SK-N-SH (cell line): ENCODE data around the gene TRAPPC3. TPM values are rescaled to one million over a fixed set of nuclear protein-coding genes. Genes with fewer than 3 reads are reported as not detected.
A peak's percentile ranks its signal among the peaks of the same experiment; 100 is the strongest.

Experiments used
- CTCF ChIA-PET: fragments of 300-600, 350-600 bp; formaldehyde crosslinking; extraction: SDS; loops from one replicate; lab custom pipeline; 2021; lab: Yijun Ruan, JAX
- POLR2A ChIA-PET: fragments of 350-600 bp; sonication (Branson Sonifier 250); formaldehyde crosslinking; extraction: SDS; loops from one replicate; lab custom pipeline; 2020; ENCODE audit warnings: antibody characterized with exemption, inconsistent platforms; lab: Yijun Ruan, JAX
- DNase-seq: peaks from one replicate; pipeline ENCODE4 v3.0.0; 2012
- H2AFZ ChIP-seq: fragments of 200-600 bp; sonication (generic); 2 replicates; pipeline ENCODE4 v1.8.1; 2016; ENCODE audit warnings: antibody characterized with exemption, mild to moderate bottlenecking, low read depth
- H3F3A ChIP-seq: fragments of 200-600 bp; sonication (generic); replicated peaks from 2 replicates; pipeline ENCODE3; 2016; ENCODE audit warnings: antibody characterized with exemption, mild to moderate bottlenecking; ENCODE audit not compliant: insufficient read depth
- H3K27ac ChIP-seq, 2 experiments: fragments of 200-500 bp in 1 of 2; fragments of 200-600 bp in 1 of 2; sonication (Bioruptor generic) in 1 of 2; sonication (generic), shearing (Covaris generic) in 1 of 2; 2 replicates each; pipeline versions ENCODE4 v1.5.1 to v1.6.1; 2014 to 2016; ENCODE audit warnings: low read depth in 2 of 2, inconsistent platforms in 1 of 2, low read length in 1 of 2, mild to moderate bottlenecking in 1 of 2, mixed read lengths in 1 of 2
- H3K27me3 ChIP-seq: fragments of 200-600 bp; sonication (generic), shearing (Covaris generic); 2 replicates; pipeline ENCODE4 v1.6.1; 2016; ENCODE audit warnings: mixed run types; ENCODE audit not compliant: insufficient read depth
- H3K36me3 ChIP-seq, 2 experiments: fragments of 200-500 bp in 1 of 2; fragments of 200-600 bp in 1 of 2; sonication (Bioruptor generic) in 1 of 2; sonication (generic) in 1 of 2; replicated peaks in 1 of 2; 2 replicates each; pipeline versions ENCODE3 to v1.5.1; 2014 to 2016; ENCODE audit warnings: low read length in 1 of 2, mild to moderate bottlenecking in 1 of 2; ENCODE audit not compliant: insufficient read depth in 2 of 2, control insufficient read depth in 1 of 2
- H3K4me1 ChIP-seq, 2 experiments: fragments of 200-500 bp in 1 of 2; fragments of 200-600 bp in 1 of 2; sonication (Bioruptor generic) in 1 of 2; sonication (generic), shearing (Covaris generic) in 1 of 2; 2 replicates each; pipeline versions ENCODE4 v1.5.1 to v1.6.1; 2014 to 2016; ENCODE audit warnings: low read depth in 1 of 2, low read length in 1 of 2, mixed run types in 1 of 2; ENCODE audit not compliant: insufficient read depth in 2 of 2, control insufficient read depth in 1 of 2
- H3K4me2 ChIP-seq: fragments of 200-600 bp; sonication (generic), shearing (Covaris generic); 2 replicates; pipeline ENCODE4 v1.6.1; 2017; ENCODE audit warnings: mixed run types
- H3K4me3 ChIP-seq, 2 experiments: fragments of 200-500 bp in 1 of 2; fragments of 200-600 bp in 1 of 2; sonication (Bioruptor generic) in 1 of 2; sonication (generic), shearing (Covaris generic) in 1 of 2; 2 replicates each; pipeline versions ENCODE4 v1.5.1 to v1.8.1; 2014 to 2016; ENCODE audit warnings: low read depth in 2 of 2, inconsistent platforms in 1 of 2, low read length in 1 of 2, mild to moderate bottlenecking in 1 of 2, mixed read lengths in 1 of 2, moderate library complexity in 1 of 2
- H3K79me2 ChIP-seq: fragments of 200-600 bp; sonication (generic); 2 replicates; pipeline ENCODE4 v1.8.1; 2017; ENCODE audit warnings: mild to moderate bottlenecking; ENCODE audit not compliant: insufficient read depth
- H3K9ac ChIP-seq: fragments of 200-600 bp; sonication (generic); 2 replicates; pipeline ENCODE4 v1.6.1; 2017; ENCODE audit warnings: mixed run types
- H3K9me2 ChIP-seq: fragments of 200-600 bp; sonication (generic); 2 replicates; pipeline ENCODE4 v1.6.1; 2017; ENCODE audit warnings: mixed run types
- H3K9me3 ChIP-seq: fragments of 200-600 bp; sonication (generic); 2 replicates; pipeline ENCODE4 v1.6.1; 2017; ENCODE audit warnings: mixed run types, mild to moderate bottlenecking, moderate library complexity
- H4K20me1 ChIP-seq: fragments of 200-600 bp; sonication (generic); 2 replicates; pipeline ENCODE4 v1.6.1; 2017; ENCODE audit warnings: mild to moderate bottlenecking, mixed run types; ENCODE audit not compliant: insufficient read depth
- EP300 ChIP-seq, 2 experiments: IDR thresholded peaks; 2 replicates each; pipeline versions ENCODE4 v1.4.0 to v1.6.1; 2012; ENCODE audit warnings: borderline replicate concordance in 1 of 2, low read depth in 1 of 2, low read length in 1 of 2
- FOSL2 ChIP-seq: IDR thresholded peaks from 2 replicates; pipeline ENCODE4 v1.4.0; 2012; ENCODE audit warnings: low read depth, mild to moderate bottlenecking, moderate library complexity, borderline replicate concordance
- FOXJ3 ChIP-seq: sonication (generic); formaldehyde crosslinking; IDR thresholded peaks from 2 replicates; pipeline ENCODE4 v1.5.1; 2020; ENCODE audit warnings: mild to moderate bottlenecking, missing genetic modification reagents
- JUND ChIP-seq: IDR thresholded peaks from 2 replicates; pipeline ENCODE4 v1.4.0; 2012
- MXI1 ChIP-seq: IDR thresholded peaks from 2 replicates; pipeline ENCODE4 v1.6.1; 2012; ENCODE audit warnings: mild to moderate bottlenecking, low read depth, low read length, improper control_type of control experiment
- NRF1 ChIP-seq: IDR thresholded peaks from 2 replicates; pipeline ENCODE4 v1.6.1; 2012; ENCODE audit warnings: low read depth, mild to moderate bottlenecking, low read length
- RCOR1 ChIP-seq: fragments of 150-350 bp; IDR thresholded peaks from 2 replicates; pipeline ENCODE4 v1.6.1; 2017; ENCODE audit warnings: antibody characterized with exemption, low read length
- SIN3A ChIP-seq: IDR thresholded peaks from 2 replicates; pipeline ENCODE4 v1.6.1; 2012; ENCODE audit warnings: low read depth, mild to moderate bottlenecking, low read length, moderate library complexity, borderline replicate concordance
- SMC3 ChIP-seq: IDR thresholded peaks from 2 replicates; pipeline ENCODE4 v1.6.1; 2012; ENCODE audit warnings: low read depth, low read length, improper control_type of control experiment
- WGBS: methylation state at CpG from one replicate; pipeline ENCODE4 v1.1.6; 2017; ENCODE audit warnings: low lambda C conversion rate; 5-methylcytosine and 5-hydroxymethylcytosine counted together
- polyA plus RNA-seq, 3 experiments: library from polyadenylated mRNA; depleted of rRNA; stranded (reverse); fragments of >200 nt; gene quantifications; 2 replicates each; pipeline ENCODE4 v1.2.3, GENCODE V29; 2012
- TF ChIP-seq, protein P1 (sequence below): IDR thresholded peaks from 2 replicates; pipeline ENCODE4 v1.6.1; 2012; ENCODE audit warnings: mild to moderate bottlenecking, low read depth, low read length, moderate library complexity
- TF ChIP-seq, protein P2 (sequence below): IDR thresholded peaks from 2 replicates; pipeline ENCODE4 v1.4.0; 2012; ENCODE audit warnings: low read depth, borderline replicate concordance
- TF ChIP-seq, protein P3 (sequence below): fragments of 200-600 bp; sonication (generic); IDR thresholded peaks from 2 replicates; pipeline ENCODE4 v1.6.1; 2017; ENCODE audit warnings: antibody characterized with exemption, mild to moderate bottlenecking, moderate library complexity
- TF ChIP-seq, protein P4 (sequence below): IDR thresholded peaks from 2 replicates; pipeline ENCODE4; 2012

TRAPPC3 gene
- polyA plus RNA-seq, 1 of the 3 experiments (the other 2 are of a cell fraction), result 149 TPM

DNA sequence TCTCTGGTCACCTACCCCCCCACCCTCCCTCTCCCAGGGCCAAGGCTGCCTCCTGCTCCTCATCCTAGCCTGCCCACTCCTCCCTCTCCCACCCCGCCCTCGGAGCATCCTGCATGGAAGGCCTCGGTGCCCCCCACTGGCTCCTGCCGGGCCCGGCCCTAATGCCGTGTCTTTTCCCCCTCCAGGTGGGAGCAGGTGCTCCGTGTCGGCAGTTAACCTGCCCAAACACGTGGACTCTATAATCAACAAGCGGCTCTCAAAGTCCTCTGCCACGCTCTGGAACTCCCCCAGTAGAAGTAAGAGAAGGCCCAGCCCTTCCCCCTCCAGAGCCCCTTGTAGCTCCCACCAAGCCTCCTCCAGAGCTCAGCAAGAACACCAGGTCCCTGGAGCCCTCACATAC lies 25.4 kb upstream of the TRAPPC3 start (continued):
- TF ChIP-seq, protein P1, sequence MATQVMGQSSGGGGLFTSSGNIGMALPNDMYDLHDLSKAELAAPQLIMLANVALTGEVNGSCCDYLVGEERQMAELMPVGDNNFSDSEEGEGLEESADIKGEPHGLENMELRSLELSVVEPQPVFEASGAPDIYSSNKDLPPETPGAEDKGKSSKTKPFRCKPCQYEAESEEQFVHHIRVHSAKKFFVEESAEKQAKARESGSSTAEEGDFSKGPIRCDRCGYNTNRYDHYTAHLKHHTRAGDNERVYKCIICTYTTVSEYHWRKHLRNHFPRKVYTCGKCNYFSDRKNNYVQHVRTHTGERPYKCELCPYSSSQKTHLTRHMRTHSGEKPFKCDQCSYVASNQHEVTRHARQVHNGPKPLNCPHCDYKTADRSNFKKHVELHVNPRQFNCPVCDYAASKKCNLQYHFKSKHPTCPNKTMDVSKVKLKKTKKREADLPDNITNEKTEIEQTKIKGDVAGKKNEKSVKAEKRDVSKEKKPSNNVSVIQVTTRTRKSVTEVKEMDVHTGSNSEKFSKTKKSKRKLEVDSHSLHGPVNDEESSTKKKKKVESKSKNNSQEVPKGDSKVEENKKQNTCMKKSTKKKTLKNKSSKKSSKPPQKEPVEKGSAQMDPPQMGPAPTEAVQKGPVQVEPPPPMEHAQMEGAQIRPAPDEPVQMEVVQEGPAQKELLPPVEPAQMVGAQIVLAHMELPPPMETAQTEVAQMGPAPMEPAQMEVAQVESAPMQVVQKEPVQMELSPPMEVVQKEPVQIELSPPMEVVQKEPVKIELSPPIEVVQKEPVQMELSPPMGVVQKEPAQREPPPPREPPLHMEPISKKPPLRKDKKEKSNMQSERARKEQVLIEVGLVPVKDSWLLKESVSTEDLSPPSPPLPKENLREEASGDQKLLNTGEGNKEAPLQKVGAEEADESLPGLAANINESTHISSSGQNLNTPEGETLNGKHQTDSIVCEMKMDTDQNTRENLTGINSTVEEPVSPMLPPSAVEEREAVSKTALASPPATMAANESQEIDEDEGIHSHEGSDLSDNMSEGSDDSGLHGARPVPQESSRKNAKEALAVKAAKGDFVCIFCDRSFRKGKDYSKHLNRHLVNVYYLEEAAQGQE, result no peak
- TF ChIP-seq SIN3A (no peak), EP300 (IDR thresholded peaks at IDR 0.05; ENCODE audit: borderline replicate concordance in 1 of 2, low read depth in 1 of 2, low read length in 1 of 2) (no peak), SMC3 (no peak)
- TF ChIP-seq, all 33 proteins: peak for 0

DNA sequence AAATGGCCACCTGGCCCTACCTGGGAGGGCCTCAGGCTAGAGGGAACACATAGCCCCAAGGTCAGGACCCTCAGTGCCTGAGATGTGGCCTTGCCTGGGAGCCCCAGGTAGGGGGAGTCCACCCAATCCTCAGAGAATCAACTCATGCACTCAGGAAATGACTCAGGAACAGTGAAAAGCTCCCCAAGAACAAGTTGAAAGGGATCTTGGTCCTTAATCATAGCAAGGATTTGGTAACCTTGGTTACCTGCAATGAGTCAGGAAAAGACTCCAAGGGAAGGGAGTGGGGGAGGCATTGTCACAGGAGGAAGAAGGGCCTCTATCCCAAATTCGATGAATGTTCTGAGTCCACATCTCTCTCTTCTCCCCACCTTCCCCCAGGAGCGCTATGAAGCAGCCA lies 23.7 kb upstream of the TRAPPC3 start:
- Histone ChIP-seq H3F3A (peaks cover 11% of the 10 kb centered on the region), H3K9ac (peak overlapping the region; percentile 58; the same call in 1 of the 2 replicates), H3K9me3 (no peaks in the 10 kb centered on the region), H3K4me2 (peak overlapping the region; percentile 68), H3K4me3 (peak overlapping the region in 1 of 2 experiments; percentile 17; a peak in 1 of 4 replicates), H3K9me2 (no peaks in the 10 kb centered on the region), H3K4me1 (peaks cover 0 to 15% of the 10 kb centered on the region in 2 experiments; a peak in 2 of 4 replicates), H4K20me1 (peaks cover 65% of the 10 kb centered on the region), H2AFZ (no peak overlapping the region), H3K36me3 (peaks cover 55 to 56% of the 10 kb centered on the region in 2 experiments), H3K27me3 (no peaks in the 10 kb centered on the region), H3K27ac (peak overlapping the region in 1 of 2 experiments; percentile 78; a peak in 2 of 4 replicates), H3K79me2 (peaks cover 88% of the 10 kb centered on the region)
- CTCF ChIA-PET, result interaction anchor here (5.9 kb wide), 1 partner anchor 16 kb away, joined by 32 read pairs; no protein-coding TSS in a partner anchor
- DNase-seq, result no peak
- TF ChIP-seq, protein P2, sequence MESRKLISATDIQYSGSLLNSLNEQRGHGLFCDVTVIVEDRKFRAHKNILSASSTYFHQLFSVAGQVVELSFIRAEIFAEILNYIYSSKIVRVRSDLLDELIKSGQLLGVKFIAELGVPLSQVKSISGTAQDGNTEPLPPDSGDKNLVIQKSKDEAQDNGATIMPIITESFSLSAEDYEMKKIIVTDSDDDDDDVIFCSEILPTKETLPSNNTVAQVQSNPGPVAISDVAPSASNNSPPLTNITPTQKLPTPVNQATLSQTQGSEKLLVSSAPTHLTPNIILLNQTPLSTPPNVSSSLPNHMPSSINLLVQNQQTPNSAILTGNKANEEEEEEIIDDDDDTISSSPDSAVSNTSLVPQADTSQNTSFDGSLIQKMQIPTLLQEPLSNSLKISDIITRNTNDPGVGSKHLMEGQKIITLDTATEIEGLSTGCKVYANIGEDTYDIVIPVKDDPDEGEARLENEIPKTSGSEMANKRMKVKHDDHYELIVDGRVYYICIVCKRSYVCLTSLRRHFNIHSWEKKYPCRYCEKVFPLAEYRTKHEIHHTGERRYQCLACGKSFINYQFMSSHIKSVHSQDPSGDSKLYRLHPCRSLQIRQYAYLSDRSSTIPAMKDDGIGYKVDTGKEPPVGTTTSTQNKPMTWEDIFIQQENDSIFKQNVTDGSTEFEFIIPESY, result no peak
- no peak for TF ChIP-seq FOXJ3 (CRISPR knock-in tag)
- TF ChIP-seq FOSL2, result peak; percentile 59; the same call in 1 of the 2 replicates
- TF ChIP-seq, protein P3, sequence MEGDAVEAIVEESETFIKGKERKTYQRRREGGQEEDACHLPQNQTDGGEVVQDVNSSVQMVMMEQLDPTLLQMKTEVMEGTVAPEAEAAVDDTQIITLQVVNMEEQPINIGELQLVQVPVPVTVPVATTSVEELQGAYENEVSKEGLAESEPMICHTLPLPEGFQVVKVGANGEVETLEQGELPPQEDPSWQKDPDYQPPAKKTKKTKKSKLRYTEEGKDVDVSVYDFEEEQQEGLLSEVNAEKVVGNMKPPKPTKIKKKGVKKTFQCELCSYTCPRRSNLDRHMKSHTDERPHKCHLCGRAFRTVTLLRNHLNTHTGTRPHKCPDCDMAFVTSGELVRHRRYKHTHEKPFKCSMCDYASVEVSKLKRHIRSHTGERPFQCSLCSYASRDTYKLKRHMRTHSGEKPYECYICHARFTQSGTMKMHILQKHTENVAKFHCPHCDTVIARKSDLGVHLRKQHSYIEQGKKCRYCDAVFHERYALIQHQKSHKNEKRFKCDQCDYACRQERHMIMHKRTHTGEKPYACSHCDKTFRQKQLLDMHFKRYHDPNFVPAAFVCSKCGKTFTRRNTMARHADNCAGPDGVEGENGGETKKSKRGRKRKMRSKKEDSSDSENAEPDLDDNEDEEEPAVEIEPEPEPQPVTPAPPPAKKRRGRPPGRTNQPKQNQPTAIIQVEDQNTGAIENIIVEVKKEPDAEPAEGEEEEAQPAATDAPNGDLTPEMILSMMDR, result no peak
- no peak for TF ChIP-seq NRF1
- peak; percentile 54; the same call in 1 of the 2 replicates for TF ChIP-seq JUND
- TF ChIP-seq, protein P4, sequence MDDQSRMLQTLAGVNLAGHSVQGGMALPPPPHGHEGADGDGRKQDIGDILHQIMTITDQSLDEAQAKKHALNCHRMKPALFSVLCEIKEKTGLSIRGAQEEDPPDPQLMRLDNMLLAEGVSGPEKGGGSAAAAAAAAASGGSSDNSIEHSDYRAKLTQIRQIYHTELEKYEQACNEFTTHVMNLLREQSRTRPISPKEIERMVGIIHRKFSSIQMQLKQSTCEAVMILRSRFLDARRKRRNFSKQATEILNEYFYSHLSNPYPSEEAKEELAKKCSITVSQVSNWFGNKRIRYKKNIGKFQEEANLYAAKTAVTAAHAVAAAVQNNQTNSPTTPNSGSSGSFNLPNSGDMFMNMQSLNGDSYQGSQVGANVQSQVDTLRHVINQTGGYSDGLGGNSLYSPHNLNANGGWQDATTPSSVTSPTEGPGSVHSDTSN, result 0 out of 2 replicates have a peak, but pooled peaks have one; percentile 7
- no peak for TF ChIP-seq RCOR1
- TF ChIP-seq MXI1, result no peak
- TF ChIP-seq SIN3A, result no peak
- POLR2A ChIA-PET, result interaction anchor here (1.1 kb wide), 1 partner anchor 10 kb away, joined by 3 read pairs; no protein-coding TSS in a partner anchor
- 75% methylated on average over 2 of the region's 2 CpGs for WGBS
